Anterior cingulate cortex (tissue), 58 donors: ENCODE data around the gene CMTM8.

Experiments used
- DNase-seq, 58 donors: peaks; one replicate each; lab custom pipeline; 2025; lab: John Stamatoyannopoulos, UW

CMTM8 gene

DNA sequence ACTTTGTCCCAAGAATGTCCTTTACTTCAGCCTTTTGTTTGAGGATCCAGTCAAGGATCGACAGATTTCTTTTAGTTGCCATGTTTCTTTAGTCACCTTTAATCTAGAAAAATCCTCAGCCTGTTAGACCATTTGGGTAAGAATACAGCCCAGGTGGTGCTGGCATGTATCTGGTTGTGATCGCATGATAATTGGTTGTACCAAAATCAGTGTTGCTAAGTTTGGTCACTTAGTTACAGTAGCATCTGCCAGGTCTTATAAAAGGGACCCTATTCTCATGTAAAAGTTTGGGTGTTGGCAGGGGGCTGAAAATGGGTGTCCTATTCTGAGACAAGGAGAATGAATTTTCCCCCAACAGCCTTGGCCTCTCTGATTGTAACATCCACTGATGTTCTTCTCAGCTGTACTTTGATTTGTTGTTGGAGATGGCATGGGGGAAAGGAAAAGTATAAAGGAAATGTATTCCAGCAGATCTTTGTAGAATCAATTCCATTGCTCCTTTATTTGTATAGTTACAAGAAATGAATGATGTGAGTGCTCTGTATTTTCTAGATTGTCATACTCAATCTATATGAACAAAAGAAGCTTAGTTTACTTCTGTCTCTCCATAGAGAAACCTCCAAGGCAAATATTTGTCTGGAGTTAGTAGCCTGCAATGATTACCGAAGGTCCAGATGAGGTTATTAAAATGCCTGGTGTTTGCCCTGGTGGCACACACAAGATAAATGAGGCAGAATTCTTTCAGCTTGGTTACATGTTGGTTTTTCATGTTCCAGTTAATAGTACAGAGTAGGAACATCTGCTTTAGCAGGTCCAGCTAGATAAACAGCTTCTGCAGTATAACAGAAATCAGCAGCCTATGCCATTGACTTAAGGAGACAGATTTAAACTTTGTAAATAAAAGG, 65.7 kb downstream of the CMTM8 start:
- no peak for DNase-seq

GRCh38 chr3:32305361-32305876, 66.9 kb downstream of the CMTM8 start:
- no peak for DNase-seq

GRCh38 chr3:32306072-32306471, 67.6 kb downstream of the CMTM8 start:
- DNase-seq, result no peak

DNA sequence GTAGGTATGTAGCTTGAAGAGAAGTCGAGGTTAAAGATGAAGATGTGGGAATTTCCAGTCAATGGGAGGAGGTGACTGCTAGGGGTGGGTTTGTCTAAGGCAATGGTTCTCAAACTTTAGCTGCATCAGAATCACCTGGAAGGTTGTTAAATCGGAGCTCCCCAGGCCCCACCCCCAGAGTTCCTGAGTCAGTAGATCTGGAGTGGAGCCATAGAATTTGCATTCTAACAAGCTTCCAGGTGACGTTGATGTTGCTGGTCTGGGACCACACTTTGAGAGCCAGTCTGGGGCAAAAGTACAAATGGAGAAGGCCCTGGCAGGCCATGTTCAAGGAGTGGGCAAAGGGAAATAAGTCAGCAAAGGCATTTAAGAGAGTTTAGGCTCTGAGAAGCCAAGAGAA, 69.1 kb downstream of the CMTM8 start:
- no peak for DNase-seq

DNA sequence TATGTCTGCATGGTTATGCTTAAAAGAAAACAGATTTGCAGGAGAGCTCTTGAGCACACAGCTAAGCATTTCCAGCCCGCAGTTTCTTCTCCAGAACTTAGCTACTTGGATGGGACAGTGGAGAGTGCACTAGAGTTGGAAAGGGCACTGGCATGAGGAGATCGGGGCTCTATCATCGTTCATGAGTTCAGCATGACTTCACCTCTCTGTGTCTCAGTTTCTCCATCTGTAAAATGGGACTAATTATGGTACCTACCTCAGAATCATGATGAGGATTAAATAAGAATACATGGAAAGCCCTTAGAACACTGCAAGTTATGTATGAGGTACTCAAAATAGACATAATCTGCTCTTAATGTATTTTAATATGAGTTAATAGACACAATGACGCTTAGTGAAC, 69.9 kb downstream of the CMTM8 start:
- DNase-seq, result no peak

GRCh38 chr3:32309654-32310242, 71.3 kb downstream of the CMTM8 start:
- peak in 1 of 58 donors; percentile 7 for DNase-seq

- DNase-seq, result no peak
Measured at GRCh38 chr3:32310336-32310735, 71.9 kb downstream of the CMTM8 start.

DNA sequence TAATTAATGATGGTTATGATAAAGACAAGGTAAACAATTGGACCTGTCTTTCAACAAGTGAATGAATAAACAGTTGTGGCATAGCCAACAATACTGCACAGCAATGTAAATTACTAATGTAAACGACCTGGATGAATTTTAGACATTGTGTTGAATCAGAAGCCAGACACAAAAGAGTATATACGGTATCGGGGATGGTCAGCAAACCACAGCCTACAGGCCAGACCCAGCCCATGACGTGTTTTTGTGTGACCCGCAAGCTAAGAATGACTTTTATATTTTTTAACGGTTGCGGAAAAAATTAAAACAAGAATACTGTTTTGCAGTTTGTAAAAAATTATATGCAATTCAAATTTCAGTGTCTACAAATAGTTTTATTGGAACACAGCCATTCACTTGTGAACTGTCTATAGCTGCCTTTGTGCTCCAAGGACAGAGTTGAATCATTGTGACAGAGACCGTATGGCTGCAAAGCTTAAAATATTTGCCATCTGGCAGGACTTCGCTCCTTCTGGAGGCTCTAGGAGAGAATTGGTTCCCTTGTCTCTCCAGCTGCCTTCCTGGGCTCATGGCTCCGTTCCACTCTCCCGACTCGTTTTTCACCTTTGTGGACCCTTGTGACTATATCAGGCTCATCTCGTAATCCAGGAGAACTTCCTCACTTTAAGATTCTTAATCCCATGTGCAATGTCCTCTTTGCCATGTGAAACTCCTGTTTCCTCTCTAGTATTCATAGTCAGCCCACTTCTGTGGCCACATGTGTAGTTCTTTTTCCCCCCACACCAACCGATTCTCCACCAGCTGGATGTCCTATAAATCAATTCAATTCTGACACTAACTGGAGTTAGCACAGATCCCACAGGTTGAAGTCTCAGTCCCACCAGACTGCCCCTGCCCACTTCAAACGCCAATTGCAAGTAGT, 72.7 kb downstream of the CMTM8 start:
- DNase-seq, result peak in 23 of 58 donors; percentile 3 to 55 (median 20)

GRCh38 chr3:32312251-32312650, 73.8 kb downstream of the CMTM8 start:
- DNase-seq, result no peak

GRCh38 chr3:32313169-32313568, 74.7 kb downstream of the CMTM8 start:
- no peak for DNase-seq

- peak in 1 of 58 donors; percentile 11 for DNase-seq
Measured at GRCh38 chr3:32313723-32314473, 75.4 kb downstream of the CMTM8 start.

DNA sequence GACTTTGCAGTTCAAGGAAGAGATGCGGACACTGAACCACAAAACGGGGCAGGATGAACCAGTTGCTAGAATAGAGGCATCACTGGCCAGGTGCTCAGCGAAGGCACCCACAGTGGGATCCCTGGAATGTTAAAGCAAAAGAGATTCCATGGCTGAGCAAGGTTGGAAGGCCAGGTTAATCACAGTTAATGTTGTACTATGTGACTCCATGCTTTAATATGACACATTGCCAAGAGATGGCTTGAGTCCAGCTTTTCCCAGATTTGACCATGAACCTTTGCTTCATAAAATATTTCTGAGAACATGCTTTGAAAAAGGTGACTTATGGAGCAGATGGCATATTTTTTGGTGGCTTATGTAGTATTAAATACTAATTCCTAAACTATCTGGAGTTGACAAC, 77.0 kb downstream of the CMTM8 start:
- DNase-seq, result no peak

- DNase-seq, result no peak
Measured at GRCh38 chr3:32316319-32316718, 77.8 kb downstream of the CMTM8 start.

- DNase-seq, result no peak
Measured at GRCh38 chr3:32316976-32317375, 78.5 kb downstream of the CMTM8 start.

DNA sequence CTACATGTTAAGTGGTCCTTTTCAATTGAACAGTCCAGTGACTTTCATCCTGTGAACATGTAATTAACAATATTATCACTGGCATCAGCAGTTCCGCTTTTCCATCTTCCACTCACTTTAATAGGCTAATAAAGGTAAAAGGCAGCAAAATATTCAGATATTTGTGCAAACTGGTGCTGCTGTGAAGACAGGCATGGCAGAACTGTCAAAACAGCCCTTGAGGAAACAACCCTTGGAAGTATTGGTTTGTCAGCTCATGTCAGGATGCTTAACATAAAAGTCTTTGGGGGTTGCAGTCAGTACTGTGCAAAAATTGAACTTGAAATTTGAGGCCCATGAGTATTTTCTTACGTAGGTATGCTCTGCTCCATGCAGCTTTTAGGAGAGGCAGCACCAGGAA, 81.1 kb downstream of the CMTM8 start:
- no peak for DNase-seq

- no peak for DNase-seq
Measured at GRCh38 chr3:32320080-32320479, 81.6 kb downstream of the CMTM8 start.

GRCh38 chr3:32321095-32321790, 82.8 kb downstream of the CMTM8 start:
- no peak for DNase-seq

DNA sequence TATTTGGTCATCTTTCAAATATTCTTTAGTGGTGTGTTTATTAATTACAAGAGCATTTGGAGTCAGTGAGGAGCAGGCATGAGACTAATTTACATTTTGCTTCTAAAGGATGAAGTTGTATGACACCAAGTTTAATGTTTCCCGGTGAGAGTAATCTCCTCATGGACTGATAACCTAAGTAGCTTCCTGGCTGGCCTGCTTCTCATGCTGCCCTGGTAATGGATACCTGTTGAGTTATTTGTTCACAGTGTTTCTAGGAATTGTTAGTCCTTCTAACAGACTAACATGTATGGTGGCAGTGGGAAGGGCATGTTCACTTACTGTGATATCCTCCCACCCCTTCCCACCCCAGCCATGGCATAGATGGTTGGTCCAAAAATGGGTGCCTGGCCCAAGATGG, 83.8 kb downstream of the CMTM8 start:
- DNase-seq, result no peak

- no peak for DNase-seq
Measured at GRCh38 chr3:32323604-32324003, 85.1 kb downstream of the CMTM8 start.
